SH-SY5Y (cell line): ENCODE results near the gene MATN3.

Experiments
- GATA2 ChIP-seq: IDR thresholded peaks from 2 replicates; pipeline ENCODE4 v1.6.1; 2011; ENCODE audit warnings: mild to moderate bottlenecking, low read depth, low read length
- GATA3 ChIP-seq: IDR thresholded peaks from 2 replicates; pipeline ENCODE4 v1.6.1; 2011; ENCODE audit warnings: low read depth, mild to moderate bottlenecking, low read length, moderate library complexity

- TF ChIP-seq GATA2 = no peak
- no peak for TF ChIP-seq GATA3
These were observed 18.7 kb downstream of the MATN3 start for GRCh38 chr2:19993731-19994130.
